SK-N-MC (cell line): ENCODE data around the gene GLI3.

ENCODE experiments used
- EZH2 ChIP-seq: fragments of 200-600 bp; sonication (generic); IDR thresholded peaks from one replicate; pipeline ENCODE4 v1.6.1; 2017; ENCODE audit warnings: antibody characterized with exemption
- FOXP2 ChIP-seq: optimal IDR thresholded peaks from 2 replicates; pipeline ENCODE3; 2011; ENCODE audit warnings: mild to moderate bottlenecking, moderate library complexity; ENCODE audit not compliant: insufficient read depth; ENCODE audit errors: extremely low read length, control extremely low read depth
- POLR2AphosphoS5 ChIP-seq: IDR thresholded peaks from 2 replicates; pipeline ENCODE4 v1.6.1; 2012; ENCODE audit warnings: mild to moderate bottlenecking, low read depth, low read length, borderline replicate concordance

- TF ChIP-seq EZH2 = no peak
- TF ChIP-seq POLR2AphosphoS5 = no peak
- TF ChIP-seq FOXP2 = no peak
Measured at GRCh38 chr7:42208572-42208971, 28.4 kb downstream of the GLI3 start.
